Measurements from ENCODE around the gene KIZ. TPM values are rescaled to one million over a fixed set of nuclear protein-coding genes. Genes with fewer than 3 reads are reported as not detected.

The KIZ gene
- polyA plus RNA-seq, 3 donors from 2014 or later, result 14.2 to 20.7 (median 15.4) TPM

DNA sequence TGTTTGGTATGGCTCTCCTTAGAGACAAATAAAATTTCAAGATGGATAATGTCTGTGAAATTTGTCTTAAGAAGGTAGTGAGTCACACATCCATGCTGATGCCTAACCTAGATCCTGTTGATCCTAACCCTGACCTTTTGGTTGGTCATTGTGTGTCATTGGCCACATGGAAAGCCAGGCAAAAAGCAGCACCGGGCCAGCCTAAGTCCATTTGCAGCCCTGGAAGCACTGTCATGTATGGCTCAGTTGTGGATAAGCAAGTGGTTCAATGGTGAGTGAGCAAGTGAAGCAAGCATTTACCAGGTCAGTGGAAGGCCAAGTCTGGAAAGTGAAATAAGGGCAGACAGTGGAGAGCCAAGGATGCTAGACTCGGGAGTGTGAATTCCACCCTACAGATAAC is 165.1 kb downstream of the KIZ start:
- Mint-ChIP-seq H3K27ac (no peak overlapping the region), H3K27me3 (ENCODE audit: low read depth in 3 of 3) (peaks cover 8 to 14% (median 9%) of the 10 kb centered on the region in 3 donors)

GRCh38 chr20:21294755-21295154 is 168.9 kb downstream of the KIZ start:
- Mint-ChIP-seq H3K27me3 (ENCODE audit: low read depth in 3 of 3) (peaks cover 4 to 10% (median 9%) of the 10 kb centered on the region in 3 donors), H3K4me1 (no peaks in the 10 kb centered on the region), H3K36me3 (no peaks in the 10 kb centered on the region), H3K4me3 (no peak overlapping the region), H3K9me3 (no peaks in the 10 kb centered on the region), H3K27ac (no peak overlapping the region)
- DNase-seq, result no peak

More for the DNA sequence above, 165.1 kb downstream of the KIZ start:
- no peak overlapping the region for H3K4me3 Mint-ChIP-seq
- H3K9me3 Mint-ChIP-seq, result peaks cover 0 to 2% (median 0%) of the 10 kb centered on the region in 6 donors
- no peaks in the 10 kb centered on the region for H3K4me1 Mint-ChIP-seq
- H3K36me3 Mint-ChIP-seq, result peaks cover 0 to 3% (median 0%) of the 10 kb centered on the region in 3 donors
- DNase-seq, result no peak

Other genes starting within 250 kb of the KIZ start
- under 1 TPM in 1 of 3 donors, not detected in 2; 0.28 TPM for gene LINC00237, start 19.7 kb upstream of the KIZ start, polyA plus RNA-seq
- gene XRN2, start 177.2 kb downstream of the KIZ start, polyA plus RNA-seq, result 10 to 100 TPM; 52.7 to 63.9 (median 61.2) TPM